ENCODE measurements around the gene RBFA.
A peak's percentile ranks its signal among the peaks of the same experiment; 100 is the strongest.

Gene RBFA

GRCh38 chr18:80033181-80034067 lies 810 bp upstream of the RBFA start:
- peak; percentile 77 for DNase-seq

GRCh38 chr18:80034852-80035406 lies 695 bp downstream of the RBFA start:
- no peak for DNase-seq

- DNase-seq: no peak
Measured at GRCh38 chr18:80035997-80036396, 1.8 kb downstream of the RBFA start.

- no peak for DNase-seq
Measured at GRCh38 chr18:80037300-80037699, 3.1 kb downstream of the RBFA start.

GRCh38 chr18:80037869-80038630 lies 3.8 kb downstream of the RBFA start:
- DNase-seq: no peak

- no peak for DNase-seq
Measured at GRCh38 chr18:80040515-80040914, 6.3 kb downstream of the RBFA start.

- DNase-seq: no peak
Measured at GRCh38 chr18:80041424-80041823, 7.2 kb downstream of the RBFA start.

- no peak for DNase-seq
Measured at GRCh38 chr18:80042785-80043184, 8.6 kb downstream of the RBFA start.

GRCh38 chr18:80044072-80044471 lies 9.8 kb downstream of the RBFA start:
- DNase-seq: no peak

- DNase-seq: no peak
Measured at GRCh38 chr18:80046011-80046410, 11.8 kb downstream of the RBFA start.

- no peak for DNase-seq
Measured at GRCh38 chr18:80046431-80046830, 12.2 kb downstream of the RBFA start.

- no peak for DNase-seq
Measured at GRCh38 chr18:80046961-80047541, 12.8 kb downstream of the RBFA start.

GRCh38 chr18:80050797-80051196 lies 16.6 kb downstream of the RBFA start:
- DNase-seq: no peak

GRCh38 chr18:80056095-80056494 lies 21.9 kb downstream of the RBFA start:
- no peak for DNase-seq

- DNase-seq: no peak
Measured at GRCh38 chr18:80059945-80060344, 25.7 kb downstream of the RBFA start.

GRCh38 chr18:80065705-80066104 lies 31.5 kb downstream of the RBFA start:
- no peak for DNase-seq

GRCh38 chr18:80067321-80067720 lies 33.1 kb downstream of the RBFA start:
- no peak for DNase-seq

- DNase-seq: no peak
Measured at GRCh38 chr18:80067897-80068296, 33.7 kb downstream of the RBFA start.

GRCh38 chr18:80068571-80069272 lies 34.5 kb downstream of the RBFA start:
- DNase-seq: no peak

GRCh38 chr18:80070825-80071224 lies 36.6 kb downstream of the RBFA start:
- no peak for DNase-seq

- DNase-seq: no peak
Measured at GRCh38 chr18:80074183-80074582, 39.9 kb downstream of the RBFA start.

- no peak for DNase-seq
Measured at GRCh38 chr18:80074697-80075096, 40.5 kb downstream of the RBFA start.

- DNase-seq: no peak
Measured at GRCh38 chr18:80075940-80076339, 41.7 kb downstream of the RBFA start.
